Right ventricle myocardium inferior (tissue), 1 donor: ENCODE results near the gene EEIG1. TPM values are rescaled to one million over a fixed set of nuclear protein-coding genes. Genes with fewer than 3 reads are reported as not detected.

ENCODE experiments used
- ATAC-seq: fragments of 200-7000 bp; cut with Tn5 transposase; one replicate; pipeline ENCODE4 v1.9.1; 2020; ENCODE audit warnings: mild to moderate bottlenecking, moderate library complexity
- DNase-seq: peaks from one replicate; pipeline ENCODE4 v3.0.0; 2021; ENCODE audit errors: missing footprints
- intact Hi-C: fragments of 100-400 bp; cut with DNase I; formaldehyde crosslinking; loops from one replicate; pipeline ENCODE4 v1.11.0; 2022
- total RNA-seq: library from RNA; stranded (reverse); fragmentation: NEBNext Ultra II Directional; extraction: Animal tissue kit (Norgen Biotek cat#: 25700); gene quantifications from one replicate; pipeline ENCODE4 v1.2.1, GENCODE V29; 2021
- donor health status: DM: no; HTN: yes; CAD: no; lungs with severe emphysema.

Gene EEIG1
- total RNA-seq, 1 donor from 2014 or later = 25.3 TPM

GRCh38 chr9:127977884-127978647 lies 2.7 kb downstream of the EEIG1 start:
- intact Hi-C loops = no loop called here
- peak; percentile 42 for ATAC-seq
- no peak for DNase-seq

GRCh38 chr9:127977009-127977883 lies 3.5 kb downstream of the EEIG1 start:
- DNase-seq = no peak
- intact Hi-C loops = no loop called here
- no peak for ATAC-seq

- DNase-seq (no peak), ATAC-seq (no peak)
- intact Hi-C loops = no loop called here
Observed at GRCh38 chr9:127976498-127976897, 4.3 kb downstream of the EEIG1 start.

GRCh38 chr9:127975376-127976315 lies 5.1 kb downstream of the EEIG1 start:
- ATAC-seq (no peak), DNase-seq (no peak)
- intact Hi-C loops = no loop called here

GRCh38 chr9:127974769-127975261 lies 6.0 kb downstream of the EEIG1 start:
- DNase-seq (no peak), ATAC-seq (no peak)
- intact Hi-C loops = no loop called here

- intact Hi-C loops = no loop called here
- no peak for DNase-seq
- ATAC-seq = no peak
Observed at GRCh38 chr9:127974001-127974768, 6.6 kb downstream of the EEIG1 start.

GRCh38 chr9:127973169-127974000 lies 7.4 kb downstream of the EEIG1 start:
- intact Hi-C loops = no loop called here
- ATAC-seq (peak; percentile 10), DNase-seq (no peak)

GRCh38 chr9:127972236-127972871 lies 8.4 kb downstream of the EEIG1 start:
- DNase-seq = peak; percentile 78
- peak; percentile 58 for ATAC-seq
- intact Hi-C loops = no loop called here

GRCh38 chr9:127971357-127972235 lies 9.2 kb downstream of the EEIG1 start:
- DNase-seq = no peak
- intact Hi-C loops = no loop called here
- ATAC-seq = no peak

GRCh38 chr9:127970401-127971313 lies 10.1 kb downstream of the EEIG1 start:
- ATAC-seq = no peak
- intact Hi-C loops = no loop called here
- no peak for DNase-seq

GRCh38 chr9:127968700-127969383 lies 11.9 kb downstream of the EEIG1 start:
- intact Hi-C loops = no loop called here
- DNase-seq (peak; percentile 85), ATAC-seq (peak; percentile 35)

- no peak for ATAC-seq
- intact Hi-C loops = no loop called here
- no peak for DNase-seq
Observed at GRCh38 chr9:127968042-127968441, 12.7 kb downstream of the EEIG1 start.

- intact Hi-C loops = no loop called here
- ATAC-seq (no peak), DNase-seq (no peak)
Observed at GRCh38 chr9:127967151-127967809, 13.5 kb downstream of the EEIG1 start.
